Pancreas (tissue), 10 donors: ENCODE data around the gene EEF2. TPM values are rescaled to one million over a fixed set of nuclear protein-coding genes. Genes with fewer than 3 reads are reported as not detected.
A peak's percentile ranks its signal among the peaks of the same experiment; 100 is the strongest.
"Not testable (repeated sequence)": the region's sequence is repeated elsewhere in the genome, so short reads cannot be mapped to it uniquely, and the experiment has no call there.

ENCODE experiments used
- ATAC-seq, 4 donors: fragments of 200-7000 bp; cut with Tn5 transposase; one replicate each; pipeline versions ENCODE4 v1.8.0 to v1.9.1; 2020; ENCODE audit warnings: mild to moderate bottlenecking in 4 of 4, moderate library complexity in 4 of 4
- DNase-seq, 6 donors: peaks; one replicate each; pipeline ENCODE4 v3.0.0-alpha.2; 2020
- FAIRE-seq: peaks from 2 replicates; lab custom pipeline; 2012; peaks lifted over from hg19 to GRCh38; lab: Jason Lieb, UNC
- H3K27ac ChIP-seq, 4 donors: fragments of 200-600 bp; sonication (generic); 1 replicate in 3 of 4; 2 replicates in 1 of 4; pipeline versions ENCODE4 v1.5.0 to v1.8.0; 2020
- H3K27me3 ChIP-seq, 4 donors: fragments of 200-600 bp; one replicate each; pipeline ENCODE4 v1.8.0; 2021
- H3K36me3 ChIP-seq, 3 donors: fragments of 200-600 bp; sonication (generic) in 1 of 3; one replicate each; pipeline versions ENCODE4 v1.5.0 to v1.8.0; 2020 to 2021
- H3K4me1 ChIP-seq, 3 donors: fragments of 200-600 bp; one replicate each; pipeline ENCODE4 v1.8.0; 2021
- H3K4me3 ChIP-seq, 4 donors: fragments of 200-600 bp; sonication (generic) in 2 of 4; one replicate each; pipeline versions ENCODE4 v1.5.0 to v1.8.0; 2020 to 2021
- H3K9me3 ChIP-seq, 4 donors: fragments of 200-600 bp; one replicate each; pipeline ENCODE4 v1.8.0; 2021
- WGBS, 2 donors: extraction: QIAGEN DNeasy Blood & Tissue Kit; methylation state at CpG; one replicate each; pipeline ENCODE4 v1.1.7; 2013; 5-methylcytosine and 5-hydroxymethylcytosine counted together
- intact Hi-C, 3 donors: fragments of 100-400 bp; cut with DNase I; formaldehyde crosslinking; loops; one replicate each; pipeline versions ENCODE4 v1.11.1 to v1.14.2; 2022
- polyA plus RNA-seq, 2 donors: library from polyadenylated mRNA; stranded (reverse); fragments of 200-250 nt; gene quantifications; one replicate each; pipeline ENCODE4 v1.2.3, GENCODE V29; 2013
- total RNA-seq, 6 donors: library from RNA; stranded (reverse); fragmentation: NEBNext Ultra II Directional in 4 of 6; extraction: Animal tissue kit (Norgen Biotek cat#: 25700) in 4 of 6; gene quantifications; one replicate each; pipeline versions ENCODE4 v1.2.1 to v1.2.4, GENCODE V29; 2021 to 2023
- TF ChIP-seq, protein P1 (sequence below), 4 donors: fragments of 200-600 bp; sonication (generic) in 3 of 4; IDR thresholded peaks; one replicate each; pipeline versions ENCODE4 v1.5.0 to v1.8.0; 2021; ENCODE audit warnings: antibody characterized with exemption in 4 of 4
- donor health status: healthy with polysubstance abuse.
- donor health status: DM: no; HTN: no; CAD: no; lungs with moderate emphysema.
- donor health status: DM: no; HTN: no; CAD: no.
- donor health status: control.
- donor health status: control.
- donor health status: Bipolar disorder and iron deficiency.
- donor health status: DM: yes; HTN: yes; CAD: no.
- donor health status: DM: no; HTN: no; CAD: no.
- donor health status: DM: no; HTN: no; CAD: no.
- donor health status: DM: yes; HTN: yes; CAD: no.

EEF2 gene
- total and polyA plus RNA-seq, 8 donors: 545 to 4,238 (median 2,452) TPM

DNA sequence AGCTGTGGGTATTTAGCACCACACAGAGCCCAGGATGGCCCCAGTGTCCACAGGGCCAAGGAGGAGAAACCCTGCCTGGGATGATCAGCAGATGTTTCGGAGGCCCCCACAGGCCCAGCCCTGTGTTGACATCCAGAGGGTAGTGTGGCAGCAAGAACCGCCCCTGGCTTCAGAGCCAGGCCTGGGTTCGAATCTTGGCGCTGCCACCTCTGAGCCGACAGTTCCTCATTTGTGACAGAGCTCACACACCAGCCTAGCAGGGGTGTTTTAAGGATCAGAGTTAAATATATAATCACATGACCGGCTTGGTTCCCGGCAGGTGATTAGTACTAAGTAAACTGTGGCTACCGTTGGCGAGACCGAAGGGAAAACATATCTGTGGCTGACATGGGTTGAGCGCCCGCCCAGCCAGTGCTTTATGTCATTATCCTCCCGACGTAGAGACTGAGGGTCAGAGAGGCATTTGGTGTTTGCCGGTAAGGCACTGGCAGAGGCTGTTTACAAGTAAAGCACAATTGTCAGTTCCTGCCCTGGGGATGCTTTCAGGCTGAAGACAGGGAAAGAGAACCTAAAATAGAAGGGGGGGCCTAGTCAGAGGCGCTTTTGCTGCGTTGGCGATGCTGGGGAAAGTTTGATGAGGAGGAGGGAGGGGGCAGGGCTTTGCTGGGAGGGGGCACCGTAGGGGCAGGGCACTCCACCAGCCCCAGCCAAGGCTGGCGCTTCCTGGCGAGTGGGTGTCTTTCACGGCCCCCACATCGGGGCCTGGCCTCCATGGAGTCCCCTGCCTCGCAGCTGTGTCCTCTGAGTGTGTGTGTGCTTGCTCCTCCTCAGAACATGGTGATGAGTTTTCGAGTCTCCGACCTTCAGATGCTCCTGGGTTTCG is 27.1 kb upstream of the EEF2 start:
- H3K4me3 ChIP-seq: no peak overlapping the region
- intact Hi-C loops: no loop called here
- DNase-seq (peak; percentile 69 to 83 (median 76)), FAIRE-seq (no peak), ATAC-seq (peak; percentile 41 to 64 (median 54))
- peaks cover 31 to 69% (median 63%) of the 10 kb centered on the region in 3 donors for H3K4me1 ChIP-seq
- no peaks in the 10 kb centered on the region for H3K9me3 ChIP-seq
- peak overlapping the region; percentile 23 to 82 (median 61) for H3K27ac ChIP-seq
- TF ChIP-seq, protein P1, sequence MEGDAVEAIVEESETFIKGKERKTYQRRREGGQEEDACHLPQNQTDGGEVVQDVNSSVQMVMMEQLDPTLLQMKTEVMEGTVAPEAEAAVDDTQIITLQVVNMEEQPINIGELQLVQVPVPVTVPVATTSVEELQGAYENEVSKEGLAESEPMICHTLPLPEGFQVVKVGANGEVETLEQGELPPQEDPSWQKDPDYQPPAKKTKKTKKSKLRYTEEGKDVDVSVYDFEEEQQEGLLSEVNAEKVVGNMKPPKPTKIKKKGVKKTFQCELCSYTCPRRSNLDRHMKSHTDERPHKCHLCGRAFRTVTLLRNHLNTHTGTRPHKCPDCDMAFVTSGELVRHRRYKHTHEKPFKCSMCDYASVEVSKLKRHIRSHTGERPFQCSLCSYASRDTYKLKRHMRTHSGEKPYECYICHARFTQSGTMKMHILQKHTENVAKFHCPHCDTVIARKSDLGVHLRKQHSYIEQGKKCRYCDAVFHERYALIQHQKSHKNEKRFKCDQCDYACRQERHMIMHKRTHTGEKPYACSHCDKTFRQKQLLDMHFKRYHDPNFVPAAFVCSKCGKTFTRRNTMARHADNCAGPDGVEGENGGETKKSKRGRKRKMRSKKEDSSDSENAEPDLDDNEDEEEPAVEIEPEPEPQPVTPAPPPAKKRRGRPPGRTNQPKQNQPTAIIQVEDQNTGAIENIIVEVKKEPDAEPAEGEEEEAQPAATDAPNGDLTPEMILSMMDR (IDR thresholded peaks at IDR 0.05): no peak
- H3K27me3 ChIP-seq: no peaks in the 10 kb centered on the region
- 29 to 38% methylated on average over 27 of the region's 27 CpGs for WGBS, 2 donors
- peaks cover 0 to 9% (median 2%) of the 10 kb centered on the region in 3 donors for H3K36me3 ChIP-seq

DNA sequence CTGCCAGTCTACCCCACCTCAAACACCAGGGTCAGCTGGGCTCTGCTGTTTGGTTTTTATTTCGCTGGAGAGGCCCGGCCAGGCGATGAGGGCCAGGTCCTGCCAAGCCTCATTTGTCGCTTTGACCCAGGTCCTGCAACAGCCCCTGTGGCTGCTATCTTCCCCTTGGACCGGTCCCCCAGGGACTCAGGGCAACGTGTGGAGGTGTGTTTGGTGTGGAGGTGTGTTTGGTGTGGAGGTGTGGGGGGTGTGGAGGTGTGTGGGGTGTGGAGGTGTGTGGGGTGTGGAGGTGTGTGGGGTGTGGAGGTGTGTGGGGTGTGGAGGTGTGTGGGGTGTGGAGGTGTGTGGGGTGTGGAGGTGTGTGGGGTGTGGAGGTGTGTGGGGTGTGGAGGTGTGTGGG is 26.2 kb upstream of the EEF2 start:
- DNase-seq, ATAC-seq, intact Hi-C loops, H3K36me3 ChIP-seq, H3K9me3 ChIP-seq, FAIRE-seq, H3K27me3 ChIP-seq: not testable (repeated sequence)
- Histone ChIP-seq H3K4me3 (peak overlapping the region in 1 of 4 donors; percentile 94), H3K4me1 (peaks cover 29 to 69% (median 63%) of the 10 kb centered on the region in 3 donors), H3K27ac (peak overlapping the region in 2 of 4 donors; percentile 75 to 84)
- WGBS, 2 donors: 44 to 52% methylated on average over 6 of the region's 6 CpGs

DNA sequence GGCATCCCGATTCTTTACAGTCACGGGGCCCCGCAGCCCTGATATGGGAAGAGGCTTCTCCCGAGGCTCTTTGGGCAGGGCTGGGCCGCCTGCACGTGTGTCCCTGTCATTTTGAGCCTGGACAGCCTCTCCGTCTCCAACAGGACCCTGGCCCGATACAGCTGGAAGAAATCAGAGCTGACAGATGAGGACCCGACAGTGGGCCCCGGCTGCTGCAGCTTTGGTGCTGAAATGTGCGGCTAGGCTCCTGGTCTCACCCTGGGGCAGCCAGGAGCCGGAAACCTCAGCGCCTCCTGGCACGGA is 25.5 kb upstream of the EEF2 start:
- DNase-seq (peak in 2 of 6 donors; percentile 32 to 59), ATAC-seq (no peak), FAIRE-seq (no peak)
- Histone ChIP-seq H3K27me3 (no peaks in the 10 kb centered on the region), H3K9me3 (no peaks in the 10 kb centered on the region), H3K27ac (peak overlapping the region in 2 of 4 donors; percentile 75 to 84), H3K4me1 (peaks cover 22 to 63% (median 58%) of the 10 kb centered on the region in 3 donors), H3K4me3 (peak overlapping the region in 1 of 4 donors; percentile 94), H3K36me3 (peaks cover 0 to 9% (median 2%) of the 10 kb centered on the region in 3 donors)
- intact Hi-C loops: no loop called here
- 57 to 68% methylated on average over 14 of the region's 14 CpGs for WGBS, 2 donors
- TF ChIP-seq, protein P1 (IDR thresholded peaks at IDR 0.05): no peak

DNA sequence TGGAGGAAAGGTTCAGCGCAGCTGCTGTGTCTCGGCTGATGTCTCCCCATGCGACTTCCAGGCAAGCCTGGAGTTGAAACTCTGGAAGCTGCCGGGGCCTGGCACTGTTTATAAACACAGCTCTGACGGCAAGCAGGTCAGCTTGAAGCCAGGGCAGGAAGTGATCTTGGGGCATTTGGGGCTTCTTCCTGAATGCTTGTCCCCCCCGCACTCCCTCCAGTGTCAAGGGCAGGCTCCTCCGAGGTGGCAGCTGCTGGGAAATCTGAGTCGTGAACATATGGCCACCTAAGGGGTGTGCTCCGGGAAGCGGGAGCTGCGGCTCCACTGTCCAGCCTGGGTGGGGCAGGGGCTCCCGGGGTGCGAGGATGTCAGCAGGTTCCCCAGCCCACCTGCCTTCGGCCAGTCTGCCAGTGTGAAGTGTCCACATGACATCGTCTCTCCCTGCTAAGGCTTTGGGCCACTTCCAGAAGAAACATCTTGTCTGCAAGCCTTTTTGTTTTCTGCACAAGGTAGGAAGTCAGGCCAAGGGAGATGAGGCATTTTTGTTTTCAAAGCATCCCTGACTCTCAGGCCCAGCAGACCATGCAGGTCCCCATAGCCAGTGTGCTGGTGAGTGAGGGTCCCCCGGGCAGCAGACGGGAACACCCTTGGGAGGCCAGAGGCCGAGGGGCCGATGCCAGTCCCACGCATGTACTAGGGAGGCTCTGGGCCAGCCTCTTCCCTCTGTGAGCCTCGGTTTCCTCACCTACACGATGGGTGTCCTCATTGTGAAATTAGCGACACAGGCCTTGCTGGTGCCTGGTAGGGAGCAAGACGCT is 24.9 kb upstream of the EEF2 start:
- H3K4me3 ChIP-seq: peak overlapping the region in 3 of 4 donors; percentile 1 to 94 (median 26)
- H3K9me3 ChIP-seq: no peaks in the 10 kb centered on the region
- H3K4me1 ChIP-seq: peaks cover 17 to 57% (median 53%) of the 10 kb centered on the region in 3 donors
- TF ChIP-seq, protein P1 (IDR thresholded peaks at IDR 0.05): no peak
- no peaks in the 10 kb centered on the region for H3K27me3 ChIP-seq
- intact Hi-C loops: no loop called here
- peak; percentile 55 to 76 (median 64) for DNase-seq
- no peak for FAIRE-seq
- peak overlapping the region in 2 of 4 donors; percentile 75 to 84 for H3K27ac ChIP-seq
- WGBS, 2 donors: 39 to 45% methylated on average over 24 of the region's 24 CpGs
- ATAC-seq: peak in 3 of 4 donors; percentile 0 to 15 (median 6)
- peaks cover 0 to 9% (median 2%) of the 10 kb centered on the region in 3 donors for H3K36me3 ChIP-seq
